ENCODE measurements around the gene CNNM2.
"Not testable (repeated sequence)": the region's sequence is repeated elsewhere in the genome, so short reads cannot be mapped to it uniquely, and the experiment has no call there.

The CNNM2 gene

DNA sequence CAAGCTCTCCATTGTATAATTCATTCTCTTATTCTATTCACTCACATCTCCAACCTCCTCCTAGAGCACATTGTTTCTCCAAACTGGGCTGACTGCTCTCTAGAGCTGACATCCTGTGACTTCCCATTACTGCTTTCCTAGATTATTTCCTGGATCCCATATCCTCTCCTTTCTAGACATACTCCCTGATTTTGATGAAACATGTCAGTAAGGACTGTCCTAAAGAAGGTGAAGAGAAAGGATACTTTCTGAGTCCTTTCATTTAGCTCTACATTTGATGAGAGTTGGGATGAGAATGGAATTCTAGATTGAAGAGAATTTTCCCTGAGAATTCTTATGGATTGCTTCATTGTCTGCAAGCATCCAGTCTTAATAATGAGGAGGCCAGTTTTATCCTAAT is 78.8 kb downstream of the CNNM2 start:
- Mint-ChIP-seq H3K9me3 (no peaks in the 10 kb centered on the region), H3K4me1 (no peaks in the 10 kb centered on the region), H3K4me3 (no peak overlapping the region), H3K27ac (no peak overlapping the region), H3K27me3 (ENCODE audit: low read depth) (no peaks in the 10 kb centered on the region), H3K36me3 (ENCODE audit: low read depth) (no peaks in the 10 kb centered on the region)
- TF ChIP-seq, protein P1, sequence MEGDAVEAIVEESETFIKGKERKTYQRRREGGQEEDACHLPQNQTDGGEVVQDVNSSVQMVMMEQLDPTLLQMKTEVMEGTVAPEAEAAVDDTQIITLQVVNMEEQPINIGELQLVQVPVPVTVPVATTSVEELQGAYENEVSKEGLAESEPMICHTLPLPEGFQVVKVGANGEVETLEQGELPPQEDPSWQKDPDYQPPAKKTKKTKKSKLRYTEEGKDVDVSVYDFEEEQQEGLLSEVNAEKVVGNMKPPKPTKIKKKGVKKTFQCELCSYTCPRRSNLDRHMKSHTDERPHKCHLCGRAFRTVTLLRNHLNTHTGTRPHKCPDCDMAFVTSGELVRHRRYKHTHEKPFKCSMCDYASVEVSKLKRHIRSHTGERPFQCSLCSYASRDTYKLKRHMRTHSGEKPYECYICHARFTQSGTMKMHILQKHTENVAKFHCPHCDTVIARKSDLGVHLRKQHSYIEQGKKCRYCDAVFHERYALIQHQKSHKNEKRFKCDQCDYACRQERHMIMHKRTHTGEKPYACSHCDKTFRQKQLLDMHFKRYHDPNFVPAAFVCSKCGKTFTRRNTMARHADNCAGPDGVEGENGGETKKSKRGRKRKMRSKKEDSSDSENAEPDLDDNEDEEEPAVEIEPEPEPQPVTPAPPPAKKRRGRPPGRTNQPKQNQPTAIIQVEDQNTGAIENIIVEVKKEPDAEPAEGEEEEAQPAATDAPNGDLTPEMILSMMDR (IDR thresholded peaks at IDR 0.05; ENCODE audit: unreplicated experiment in 3 of 3), result no peak

DNA sequence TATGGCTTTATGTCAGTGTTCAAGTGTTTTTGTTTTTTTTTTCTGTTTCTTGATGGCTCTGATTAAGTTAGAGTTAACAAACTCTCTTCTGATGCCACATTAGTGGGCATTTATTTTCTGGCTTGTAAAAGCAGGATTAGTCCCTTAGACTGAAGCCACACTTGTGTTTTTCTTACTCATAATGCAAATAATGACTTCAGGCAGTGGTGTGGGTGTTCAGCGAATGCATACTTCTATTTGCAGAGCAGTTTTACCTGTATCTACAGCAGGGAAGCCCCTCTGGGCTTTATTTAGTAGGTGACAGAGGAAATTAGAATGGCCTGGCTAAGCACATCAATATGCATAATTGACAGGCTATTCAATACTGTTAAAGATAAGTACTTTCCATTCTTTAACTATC is 79.9 kb downstream of the CNNM2 start:
- TF ChIP-seq, protein P1 (IDR thresholded peaks at IDR 0.05; ENCODE audit: unreplicated experiment in 3 of 3), result no peak
- Mint-ChIP-seq H3K27ac (peak overlapping the region in 1 of 3 experiments; percentile 33), H3K36me3 (ENCODE audit: low read depth) (no peaks in the 10 kb centered on the region), H3K9me3 (no peaks in the 10 kb centered on the region), H3K4me1 (no peaks in the 10 kb centered on the region), H3K27me3 (ENCODE audit: low read depth) (no peaks in the 10 kb centered on the region), H3K4me3 (no peak overlapping the region)

DNA sequence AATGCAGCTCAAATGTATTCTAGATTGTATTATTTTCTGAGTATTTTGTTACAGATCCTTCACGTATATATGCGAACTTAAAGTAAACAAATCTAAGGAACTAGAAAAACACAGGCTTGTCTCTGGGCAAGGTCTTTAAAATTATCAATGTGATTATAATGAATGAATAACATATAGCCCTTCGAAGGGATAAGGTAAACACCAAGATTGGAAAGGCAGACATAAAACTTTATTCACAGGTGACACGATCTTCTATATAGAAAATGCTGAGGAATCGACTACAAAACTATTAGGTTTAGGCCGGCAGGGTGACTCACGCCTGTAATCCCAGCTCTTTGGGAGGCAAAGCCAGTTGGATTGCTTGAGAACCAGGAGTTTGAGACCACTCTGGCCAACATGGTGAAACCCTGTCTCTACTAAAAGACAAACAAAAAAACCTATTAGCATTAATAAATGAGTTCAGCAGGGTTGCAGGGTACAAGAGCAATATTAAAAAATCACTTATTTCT is 80.4 kb downstream of the CNNM2 start:
- Mint-ChIP-seq H3K27ac (no peak overlapping the region), H3K4me1 (no peaks in the 10 kb centered on the region), H3K27me3 (ENCODE audit: low read depth) (no peaks in the 10 kb centered on the region), H3K4me3 (no peak overlapping the region), H3K9me3 (no peaks in the 10 kb centered on the region), H3K36me3 (ENCODE audit: low read depth) (no peaks in the 10 kb centered on the region)
- TF ChIP-seq, protein P1 (IDR thresholded peaks at IDR 0.05; ENCODE audit: unreplicated experiment in 3 of 3), result no peak

DNA sequence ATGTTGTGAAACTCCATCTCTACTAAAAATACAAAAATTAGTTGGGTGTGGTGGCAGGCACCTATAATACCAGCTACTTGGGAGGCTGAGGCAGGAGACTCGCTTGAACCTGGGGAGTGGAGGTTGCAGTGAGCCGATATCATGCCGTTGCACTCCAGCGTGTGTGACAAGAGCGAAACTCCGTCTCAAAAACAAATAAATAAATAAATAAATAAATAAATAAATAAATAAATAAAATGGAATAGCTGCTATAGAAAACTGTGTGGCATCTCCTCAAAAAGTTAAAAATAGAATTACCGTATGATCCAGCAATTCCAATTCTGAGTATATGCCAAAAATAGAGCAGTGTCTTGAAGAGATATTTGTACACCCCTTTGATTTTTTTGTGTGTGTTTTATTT is 82.0 kb downstream of the CNNM2 start:
- H3K9me3 Mint-ChIP-seq; H3K4me3 Mint-ChIP-seq; H3K27ac Mint-ChIP-seq; H3K4me1 Mint-ChIP-seq; H3K36me3 Mint-ChIP-seq (ENCODE audit: low read depth); H3K27me3 Mint-ChIP-seq (ENCODE audit: low read depth): not testable (repeated sequence)

DNA sequence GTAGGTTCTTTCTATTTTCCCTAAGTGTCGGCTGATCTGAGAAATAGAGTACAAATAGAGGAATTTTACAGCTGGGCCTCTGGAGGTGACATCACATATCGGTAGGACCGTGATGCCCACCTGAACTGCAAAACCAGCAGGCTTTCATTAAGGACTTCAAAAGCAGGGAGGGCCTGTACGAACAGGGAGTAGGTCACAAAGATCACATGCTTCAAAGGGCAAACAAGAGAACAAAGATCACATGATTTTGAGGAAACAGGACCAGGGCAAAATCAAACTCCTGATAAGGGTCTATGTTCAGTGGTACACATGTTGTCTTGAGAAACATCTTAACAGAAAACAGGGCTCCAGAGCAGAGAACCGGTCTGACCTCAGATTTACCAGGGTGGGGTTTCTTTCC is 88.9 kb downstream of the CNNM2 start:
- H3K4me1 Mint-ChIP-seq, result no peaks in the 10 kb centered on the region
- peaks cover 9% of the 10 kb centered on the region for H3K9me3 Mint-ChIP-seq
- H3K36me3 Mint-ChIP-seq (ENCODE audit: low read depth), result peaks cover 7% of the 10 kb centered on the region
- TF ChIP-seq, protein P1 (IDR thresholded peaks at IDR 0.05; ENCODE audit: unreplicated experiment in 3 of 3), result no peak
- H3K4me3 Mint-ChIP-seq, result no peak overlapping the region
- no peak overlapping the region for H3K27ac Mint-ChIP-seq
- H3K27me3 Mint-ChIP-seq (ENCODE audit: low read depth), result no peaks in the 10 kb centered on the region

DNA sequence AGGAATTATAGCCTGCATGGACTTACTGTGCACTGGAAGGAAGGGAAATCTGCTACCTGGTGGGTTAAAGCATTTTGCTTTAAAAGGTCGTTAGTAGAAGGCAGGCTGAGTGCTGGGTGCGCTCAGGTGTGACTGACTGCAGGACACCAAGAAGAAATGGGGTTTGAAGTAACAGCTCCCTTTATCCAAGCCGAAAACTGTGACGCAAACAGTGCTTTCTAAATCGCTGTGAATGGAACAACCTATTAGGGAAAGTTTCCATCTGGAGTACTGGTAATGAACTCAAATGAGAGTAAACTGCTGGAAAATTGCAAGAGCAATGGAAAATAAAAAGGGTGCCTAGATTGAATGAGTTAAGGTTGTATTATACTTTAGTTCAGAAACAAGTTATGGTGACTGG is 95.3 kb downstream of the CNNM2 start:
- Mint-ChIP-seq H3K9me3 (no peaks in the 10 kb centered on the region), H3K27ac (peak overlapping the region in 1 of 3 experiments; percentile 69), H3K27me3 (ENCODE audit: low read depth) (no peaks in the 10 kb centered on the region), H3K4me1 (peaks cover 5% of the 10 kb centered on the region), H3K4me3 (no peak overlapping the region), H3K36me3 (ENCODE audit: low read depth) (no peaks in the 10 kb centered on the region)
- TF ChIP-seq, protein P1 (IDR thresholded peaks at IDR 0.05; ENCODE audit: unreplicated experiment in 3 of 3), result no peak

Measured in nephron (organoid).